GM13977 (cell line): Measurements from ENCODE around the gene SMG5.

Source experiments
- DNase-seq: peaks from one replicate; pipeline ENCODE4 v3.0.0; 2012; ENCODE audit warnings: low spot score
- in situ Hi-C: fragments of 300-500 bp; cut with MboI; formaldehyde crosslinking; loops from one replicate; pipeline ENCODE4 v1.12.0; 2022; ENCODE audit warnings: low sequenced_read_pairs, low pct_unique_long_range_greater_than_20kb, mixed read lengths, inconsistent platforms; ENCODE audit not compliant: unreplicated experiment
- TF ChIP-seq, protein P1 (sequence below): IDR thresholded peaks from 2 replicates; pipeline ENCODE4 v1.5.1; 2012; ENCODE audit warnings: mild to moderate bottlenecking, control low read depth; ENCODE audit not compliant: insufficient read depth; ENCODE audit errors: extremely low read depth, missing control alignments

Gene SMG5

DNA sequence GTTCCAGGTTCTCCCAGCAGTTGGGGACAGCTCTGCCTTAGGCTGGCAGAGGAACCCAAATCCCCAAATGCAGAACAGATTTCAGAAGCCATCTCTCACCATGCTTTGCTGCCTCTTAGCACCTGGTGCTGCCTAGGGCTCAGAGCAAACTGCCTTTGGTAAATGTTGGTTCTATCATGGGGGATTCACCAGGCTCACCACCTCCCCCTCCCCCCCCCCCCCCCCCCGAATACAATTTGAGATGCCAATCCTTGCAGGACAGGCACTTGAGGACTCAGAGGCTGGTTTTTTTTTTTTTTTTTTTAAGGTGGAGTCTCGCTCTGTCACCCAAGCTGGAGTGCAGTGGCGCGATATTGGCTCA is 34.3 kb downstream of the SMG5 start:
- DNase-seq = no peak
- TF ChIP-seq, protein P1, sequence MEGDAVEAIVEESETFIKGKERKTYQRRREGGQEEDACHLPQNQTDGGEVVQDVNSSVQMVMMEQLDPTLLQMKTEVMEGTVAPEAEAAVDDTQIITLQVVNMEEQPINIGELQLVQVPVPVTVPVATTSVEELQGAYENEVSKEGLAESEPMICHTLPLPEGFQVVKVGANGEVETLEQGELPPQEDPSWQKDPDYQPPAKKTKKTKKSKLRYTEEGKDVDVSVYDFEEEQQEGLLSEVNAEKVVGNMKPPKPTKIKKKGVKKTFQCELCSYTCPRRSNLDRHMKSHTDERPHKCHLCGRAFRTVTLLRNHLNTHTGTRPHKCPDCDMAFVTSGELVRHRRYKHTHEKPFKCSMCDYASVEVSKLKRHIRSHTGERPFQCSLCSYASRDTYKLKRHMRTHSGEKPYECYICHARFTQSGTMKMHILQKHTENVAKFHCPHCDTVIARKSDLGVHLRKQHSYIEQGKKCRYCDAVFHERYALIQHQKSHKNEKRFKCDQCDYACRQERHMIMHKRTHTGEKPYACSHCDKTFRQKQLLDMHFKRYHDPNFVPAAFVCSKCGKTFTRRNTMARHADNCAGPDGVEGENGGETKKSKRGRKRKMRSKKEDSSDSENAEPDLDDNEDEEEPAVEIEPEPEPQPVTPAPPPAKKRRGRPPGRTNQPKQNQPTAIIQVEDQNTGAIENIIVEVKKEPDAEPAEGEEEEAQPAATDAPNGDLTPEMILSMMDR = no peak
- in situ Hi-C loops = no loop called here

DNA sequence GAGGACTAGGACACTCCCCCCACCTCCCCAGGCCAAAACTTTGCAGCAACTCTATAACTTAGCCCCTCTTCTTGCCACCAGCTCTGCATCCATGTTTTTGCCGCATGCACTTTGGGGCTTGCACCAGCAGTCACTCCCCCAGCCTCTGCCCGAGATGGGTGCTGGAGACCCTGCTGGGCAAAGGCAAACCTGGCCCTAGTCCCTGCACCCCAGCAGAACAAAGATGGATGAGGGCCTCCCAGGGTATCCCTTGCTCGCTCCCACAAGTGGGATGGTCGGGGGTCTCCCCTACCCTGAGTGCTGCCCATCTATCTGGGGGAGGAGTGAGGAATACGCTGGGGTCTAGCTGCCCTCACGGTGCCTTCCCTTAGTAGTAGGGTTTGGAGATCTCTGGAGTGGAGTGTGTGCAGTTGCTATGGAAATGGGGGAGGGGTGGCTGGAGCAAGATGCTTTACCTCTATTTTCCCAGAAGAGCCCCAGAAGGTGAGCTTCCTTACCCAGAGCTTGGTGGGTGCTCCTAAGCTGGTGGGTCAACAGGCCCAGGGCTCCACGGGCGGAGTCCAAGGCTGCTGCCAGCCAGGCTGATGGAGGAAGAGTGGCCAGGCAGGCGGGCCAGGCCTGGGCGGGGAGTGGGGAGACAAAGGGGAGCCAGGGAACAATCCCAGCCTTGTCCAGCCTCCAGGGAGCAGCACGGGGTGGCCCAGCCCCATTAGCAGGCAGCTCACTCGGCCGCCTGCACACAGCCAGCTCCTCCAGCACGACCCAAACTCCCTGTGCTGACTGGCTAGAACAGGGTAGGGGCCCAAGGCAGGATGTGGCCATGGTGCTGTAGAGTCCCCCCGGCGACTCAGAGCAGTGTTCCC is 34.9 kb downstream of the SMG5 start, which contains the start of gene PAQR6:
Gene PAQR6, minus strand, starts transcription at position 597 of the 863 bp plus-strand sequence. CDS start 1,325 bp downstream, outside the sequence.
- in situ Hi-C loops = no loop called here
- no peak for DNase-seq
- TF ChIP-seq, protein P1 = no peak

DNA sequence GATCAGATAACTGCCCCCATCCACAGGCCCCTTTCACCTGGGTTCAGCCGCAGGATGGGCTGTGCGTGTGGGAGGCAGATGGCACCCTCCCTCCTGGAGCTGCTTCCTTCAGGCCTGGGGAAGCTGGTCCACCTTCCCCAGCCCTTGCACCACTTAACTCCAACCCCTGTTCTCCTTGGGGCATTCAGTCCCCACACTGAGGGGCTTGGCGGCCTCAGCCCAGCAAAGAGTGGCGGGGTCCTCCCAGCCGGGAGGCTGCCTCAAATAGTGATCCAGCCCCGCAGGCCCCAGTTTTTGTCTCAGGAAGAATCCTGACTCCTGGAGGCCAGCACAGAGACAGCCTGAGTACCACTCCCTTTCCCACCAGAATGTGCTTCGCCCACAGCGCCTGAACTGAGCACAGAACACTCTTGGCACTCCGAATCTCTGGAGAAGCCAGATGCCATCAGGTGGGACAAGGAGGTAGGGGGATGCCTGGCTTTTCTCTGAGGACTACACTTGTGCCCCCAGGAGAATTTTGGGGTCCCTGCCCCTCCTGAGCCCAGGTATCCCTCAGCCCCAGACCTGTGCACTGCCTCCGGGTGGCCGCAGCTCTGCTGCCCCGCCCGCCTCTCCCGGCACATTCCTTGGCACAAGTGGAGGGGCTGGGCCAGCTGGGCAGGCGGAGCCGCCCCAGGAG is 35.7 kb downstream of the SMG5 start:
- no peak for DNase-seq
- TF ChIP-seq, protein P1 = no peak
- in situ Hi-C loops = no loop called here

DNA sequence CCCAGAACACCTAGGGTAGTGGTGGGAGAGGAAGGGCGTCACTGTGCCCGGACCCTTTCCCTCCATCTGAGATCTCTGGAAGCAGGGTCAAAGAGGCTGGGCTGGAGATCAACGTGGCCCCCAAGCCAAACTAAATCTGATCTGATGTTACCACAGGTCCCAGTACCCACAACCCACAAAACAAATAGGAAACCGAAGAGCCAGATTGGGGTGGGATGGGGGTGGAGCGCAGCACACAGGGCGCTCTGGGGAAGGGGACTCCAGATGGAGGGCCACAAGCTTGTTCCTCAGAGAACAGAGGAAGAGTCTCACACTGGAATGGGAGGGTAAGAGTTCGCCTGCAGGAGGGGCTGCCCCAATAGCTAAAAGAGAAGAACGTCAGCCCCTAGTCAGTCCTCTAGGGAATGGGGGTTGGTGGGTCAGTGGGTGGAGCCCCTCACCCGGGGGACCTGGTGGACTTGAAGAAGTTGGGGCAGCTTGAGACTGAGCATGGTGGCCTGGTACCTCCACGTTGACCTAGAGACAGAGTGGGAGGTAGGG is 36.3 kb downstream of the SMG5 start:
- TF ChIP-seq, protein P1 = no peak
- DNase-seq = peak; percentile 58
- in situ Hi-C loops = no loop called here

DNA sequence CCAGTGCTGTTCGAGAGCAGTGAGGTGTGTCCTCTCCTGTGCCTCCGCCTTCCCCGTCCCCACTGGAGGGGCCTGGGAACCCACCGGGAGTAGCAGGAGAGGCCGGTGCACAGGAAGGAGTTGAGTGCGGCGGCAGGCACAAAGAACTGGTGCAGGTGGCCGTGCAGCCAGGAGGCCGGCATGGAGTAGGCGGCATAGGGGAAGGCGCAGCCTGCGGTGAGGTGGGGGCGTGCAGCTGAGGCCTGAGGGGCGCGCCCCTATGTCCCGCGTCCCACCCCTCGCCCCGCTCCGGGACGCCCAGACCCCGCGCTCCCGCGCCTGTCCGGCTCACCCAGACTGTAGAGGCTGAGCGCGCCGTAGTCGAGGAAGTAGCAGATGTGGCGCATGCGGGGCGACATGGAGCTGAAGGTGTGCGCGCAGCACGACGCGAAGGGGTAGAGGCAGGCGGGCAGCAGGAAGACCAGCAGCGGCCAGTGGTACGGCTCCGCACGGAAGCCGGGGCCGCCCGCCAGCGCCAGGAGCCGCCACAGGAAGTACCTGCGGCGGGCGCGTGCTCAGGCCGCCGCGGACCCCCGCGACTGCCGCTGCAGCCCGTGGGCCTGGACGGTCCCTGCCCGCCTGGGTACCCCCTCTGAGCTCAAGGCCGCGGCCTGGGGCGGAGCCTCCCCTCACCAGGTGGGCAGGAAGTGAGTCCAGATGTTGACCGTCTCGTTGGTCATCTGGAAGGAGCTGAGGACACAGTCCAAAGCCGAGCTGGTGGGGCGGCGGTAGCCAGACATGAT is 37.0 kb downstream of the SMG5 start:
- peak; percentile 66 for DNase-seq
- in situ Hi-C loops = no loop called here
- TF ChIP-seq, protein P1 = no peak

DNA sequence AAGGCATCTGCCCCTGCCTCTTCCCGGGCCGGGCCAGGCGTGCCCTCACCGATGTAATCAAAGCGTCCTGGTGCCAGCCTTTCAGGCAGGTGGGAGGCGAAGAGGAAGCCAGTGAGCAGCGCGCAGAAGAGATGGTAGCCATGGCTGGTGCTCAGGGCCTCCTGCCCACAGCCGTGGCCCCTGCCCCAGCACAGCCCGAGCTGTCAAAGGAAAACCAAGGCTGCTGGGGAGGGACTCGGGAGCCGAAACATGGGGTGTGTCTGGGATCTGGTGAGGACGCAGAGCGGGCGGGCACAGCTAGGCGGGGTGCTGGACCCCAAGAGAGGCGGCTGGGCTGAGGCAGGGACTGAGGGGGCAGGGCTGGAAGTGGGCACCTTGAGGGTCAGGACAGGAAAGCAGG is 37.9 kb downstream of the SMG5 start:
- in situ Hi-C loops = no loop called here
- no peak for DNase-seq
- TF ChIP-seq, protein P1 = no peak
